Measurements from ENCODE around the gene JAKMIP3.

JAKMIP3 gene

DNA sequence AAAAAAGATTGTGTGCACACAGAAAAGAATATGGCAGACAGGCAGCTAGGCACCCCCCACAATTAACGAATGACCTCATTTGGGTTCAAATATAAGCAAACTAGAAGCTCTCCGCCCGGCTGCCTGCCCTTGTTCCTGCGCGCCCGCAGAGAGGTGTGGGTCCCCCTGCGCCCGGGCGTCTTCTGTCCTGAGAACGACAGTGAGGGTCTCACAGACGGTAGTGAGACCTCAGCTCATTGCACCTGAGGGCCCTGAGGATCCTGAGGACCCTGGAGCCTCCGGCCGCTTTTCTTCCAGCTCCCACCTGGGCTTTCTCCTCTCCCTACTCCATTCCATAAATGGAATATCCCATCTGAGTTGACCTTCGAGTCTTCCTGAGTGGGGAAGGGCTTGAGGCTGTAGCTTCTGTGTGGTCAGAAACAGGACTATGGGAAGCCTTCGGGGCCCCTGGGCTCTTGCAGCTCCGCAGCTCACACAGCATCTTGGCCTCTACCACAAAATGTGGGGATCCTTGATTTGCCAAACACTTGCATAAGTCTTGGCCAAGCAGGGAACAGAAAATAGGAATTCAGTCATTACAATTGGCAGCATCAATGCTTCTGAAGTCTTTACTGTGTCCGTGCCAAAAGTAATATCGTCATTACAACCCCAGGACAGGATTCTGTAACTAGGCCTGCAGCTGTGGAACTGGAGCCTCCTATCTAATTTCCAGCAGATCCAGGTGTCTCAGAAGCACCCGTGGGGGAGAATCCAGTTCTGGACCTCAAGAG, 43.8 kb downstream of the JAKMIP3 start:
- DNase-seq (ENCODE audit: low read depth in 1 of 2, low spot score in 1 of 2): no peak

DNA sequence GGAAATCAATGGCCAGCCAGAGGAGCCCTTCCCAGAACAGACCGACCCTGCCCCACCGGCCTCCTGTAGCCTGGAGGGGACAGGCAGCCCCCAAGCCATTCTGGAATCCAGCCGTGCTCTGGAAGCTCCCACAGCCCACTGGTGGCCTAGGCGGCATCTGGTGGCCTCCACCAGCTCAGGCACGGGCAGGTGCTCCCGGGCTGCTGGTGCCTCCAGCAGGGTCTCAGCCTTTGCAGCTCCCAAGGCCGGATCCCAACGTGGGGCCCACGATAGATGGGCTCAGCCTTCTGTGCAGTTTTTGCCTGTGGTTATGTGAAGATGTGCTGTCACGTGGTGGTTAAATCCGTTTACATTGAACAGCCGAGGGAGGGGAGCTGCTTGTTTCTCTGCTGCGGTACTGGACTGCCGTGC, 44.4 kb downstream of the JAKMIP3 start:
- DNase-seq (ENCODE audit: low read depth in 1 of 2, low spot score in 1 of 2): no peak

GRCh38 chr10:132110713-132111112, 45.0 kb downstream of the JAKMIP3 start:
- DNase-seq (ENCODE audit: low read depth in 1 of 2, low spot score in 1 of 2): no peak

- no peak for DNase-seq (ENCODE audit: low read depth in 1 of 2, low spot score in 1 of 2)
These were observed 45.5 kb downstream of the JAKMIP3 start for GRCh38 chr10:132111121-132111731.

DNA sequence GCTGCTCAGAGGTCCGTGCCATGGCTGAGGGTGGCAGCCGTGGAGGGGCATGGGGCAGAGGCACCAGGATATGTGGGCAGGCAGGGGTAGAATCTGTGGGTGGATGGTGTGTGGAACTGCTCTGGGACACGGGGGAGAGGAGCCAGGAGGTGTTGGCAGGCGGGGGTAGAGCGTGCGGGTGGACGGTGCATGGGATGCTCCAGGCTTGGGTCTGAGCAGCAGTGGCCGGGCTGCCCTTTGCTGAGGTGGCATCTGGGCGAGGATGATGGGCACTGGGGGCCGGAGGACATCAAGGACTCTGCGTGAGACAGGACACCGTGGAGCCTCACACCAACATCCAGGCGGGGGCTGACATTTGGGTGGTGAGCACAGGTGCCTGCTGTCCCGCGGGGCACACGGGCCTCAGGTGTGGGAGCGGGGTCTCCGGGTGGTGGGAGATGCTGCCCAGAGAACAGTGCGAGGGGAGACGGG, 46.2 kb downstream of the JAKMIP3 start:
- DNase-seq (ENCODE audit: low read depth in 1 of 2, low spot score in 1 of 2): no peak

DNA sequence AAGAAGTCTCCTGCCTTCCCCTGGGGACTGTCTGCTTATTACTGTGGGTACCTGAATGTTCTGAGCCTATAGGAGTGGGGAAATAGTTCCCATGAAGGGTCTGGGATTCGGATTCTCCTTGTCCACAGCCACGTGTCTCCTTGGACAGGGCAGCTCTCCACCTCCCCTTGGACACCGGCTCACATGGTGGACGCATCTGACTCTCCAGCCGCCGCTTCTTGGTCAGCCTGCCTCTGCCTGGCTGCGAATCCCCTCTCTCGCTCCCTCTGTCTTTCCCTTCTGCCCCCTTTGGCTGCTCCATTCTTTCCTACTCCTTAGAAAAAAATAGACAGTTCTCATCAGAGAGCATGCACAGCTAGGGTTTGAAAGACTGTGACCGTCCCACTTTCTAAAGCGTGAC, 46.9 kb downstream of the JAKMIP3 start:
- no peak for DNase-seq (ENCODE audit: low read depth in 1 of 2, low spot score in 1 of 2)

- no peak for DNase-seq (ENCODE audit: low read depth in 1 of 2, low spot score in 1 of 2)
These were observed 47.5 kb downstream of the JAKMIP3 start for GRCh38 chr10:132113206-132113605.

- no peak for DNase-seq (ENCODE audit: low read depth in 1 of 2, low spot score in 1 of 2)
These were observed 48.1 kb downstream of the JAKMIP3 start for GRCh38 chr10:132113766-132114365.

DNA sequence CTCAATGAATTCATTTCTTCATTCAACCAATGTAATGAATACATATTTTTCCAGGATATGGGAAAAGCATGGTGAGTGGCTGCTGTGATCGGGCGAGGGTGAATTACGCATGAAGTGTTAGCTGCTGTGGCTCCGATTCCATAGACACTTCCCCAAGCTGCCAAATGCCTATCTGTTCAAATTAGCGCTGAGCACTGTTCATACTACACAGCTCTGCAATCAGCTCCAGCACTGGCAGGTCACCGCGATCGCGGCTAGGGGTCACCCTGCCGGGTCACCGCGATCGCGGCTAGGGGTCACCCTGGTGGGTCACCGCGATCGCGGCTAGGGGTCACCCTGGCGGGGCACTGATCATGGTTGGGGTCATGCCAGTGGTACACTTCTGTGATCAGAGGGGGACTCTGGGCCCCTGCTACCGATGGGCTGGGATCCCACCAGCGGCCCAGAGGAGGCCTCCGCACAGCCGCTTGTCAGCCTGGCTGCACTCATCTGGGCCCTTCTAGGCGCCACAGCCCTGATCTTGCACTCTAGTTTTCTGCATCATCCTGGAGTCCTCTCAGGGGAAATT, 49.3 kb downstream of the JAKMIP3 start:
- no peak for DNase-seq (ENCODE audit: low read depth in 1 of 2, low spot score in 1 of 2)
